Measurements from ENCODE around the gene CEP95.

CEP95 gene

GRCh38 chr17:64520359-64520758 lies 13.6 kb downstream of the CEP95 start:
- no peak for DNase-seq

GRCh38 chr17:64527914-64528313 lies 21.1 kb downstream of the CEP95 start:
- no peak for DNase-seq

GRCh38 chr17:64529221-64529620 lies 22.4 kb downstream of the CEP95 start:
- no peak for DNase-seq

- no peak for DNase-seq
Measured at GRCh38 chr17:64531955-64532371, 25.2 kb downstream of the CEP95 start.

- no peak for DNase-seq
Measured at GRCh38 chr17:64532409-64532808, 25.6 kb downstream of the CEP95 start.

- DNase-seq, result no peak
Measured at GRCh38 chr17:64533784-64534183, 27.0 kb downstream of the CEP95 start.

- peak; percentile 20 for DNase-seq
Measured at GRCh38 chr17:64534187-64534586, 27.4 kb downstream of the CEP95 start.

- no peak for DNase-seq
Measured at GRCh38 chr17:64535357-64535756, 28.6 kb downstream of the CEP95 start.

GRCh38 chr17:64536913-64537312 lies 30.1 kb downstream of the CEP95 start:
- DNase-seq, result no peak

GRCh38 chr17:64537488-64537887 lies 30.7 kb downstream of the CEP95 start:
- DNase-seq, result no peak

- no peak for DNase-seq
Measured at GRCh38 chr17:64538508-64539130, 31.8 kb downstream of the CEP95 start.

- no peak for DNase-seq
Measured at GRCh38 chr17:64540118-64540776, 33.5 kb downstream of the CEP95 start.

- no peak for DNase-seq
Measured at GRCh38 chr17:64544742-64545141, 38.0 kb downstream of the CEP95 start.

GRCh38 chr17:64546716-64547115 lies 39.9 kb downstream of the CEP95 start:
- DNase-seq, result no peak

GRCh38 chr17:64547319-64547718 lies 40.5 kb downstream of the CEP95 start:
- DNase-seq, result no peak

GRCh38 chr17:64551461-64551860 lies 44.7 kb downstream of the CEP95 start:
- DNase-seq, result no peak

GRCh38 chr17:64554028-64554637 lies 47.4 kb downstream of the CEP95 start:
- no peak for DNase-seq

- DNase-seq, result no peak
Measured at GRCh38 chr17:64555281-64555680, 48.5 kb downstream of the CEP95 start.

- DNase-seq, result no peak
Measured at GRCh38 chr17:64564098-64564497, 57.3 kb downstream of the CEP95 start.

- no peak for DNase-seq
Measured at GRCh38 chr17:64565563-64565962, 58.8 kb downstream of the CEP95 start.

- DNase-seq, result no peak
Measured at GRCh38 chr17:64571746-64572145, 65.0 kb downstream of the CEP95 start.

- DNase-seq, result peak; percentile 11
Measured at GRCh38 chr17:64572682-64573154, 65.9 kb downstream of the CEP95 start.

GRCh38 chr17:64573214-64573613 lies 66.4 kb downstream of the CEP95 start:
- DNase-seq, result no peak

- DNase-seq, result no peak
Measured at GRCh38 chr17:64574646-64575045, 67.9 kb downstream of the CEP95 start.
